Amniotic epithelial cell (primary cell): Measurements from ENCODE around the gene ARL9.

ENCODE experiments used
- DNase-seq: peaks from one replicate; pipeline ENCODE4 v3.0.0-alpha.2; 2010; ENCODE audit warnings: low read depth

The ARL9 gene

GRCh38 chr4:56505269-56506130, at the start of gene ARL9:
Gene ARL9 (plus strand): TSS chr4:56505791. CDS start chr4:56505863, 72 bp downstream.
- DNase-seq = peak; percentile 63

- DNase-seq = peak; percentile 28
Observed at GRCh38 chr4:56460085-56460484, 45.5 kb upstream of the ARL9 start.

- no peak for DNase-seq
Observed at GRCh38 chr4:56462157-56462556, 43.4 kb upstream of the ARL9 start.

GRCh38 chr4:56463711-56464110, 41.9 kb upstream of the ARL9 start:
- no peak for DNase-seq

GRCh38 chr4:56464581-56464980, 41.0 kb upstream of the ARL9 start:
- DNase-seq = no peak

GRCh38 chr4:56465599-56466295, 39.8 kb upstream of the ARL9 start:
- peak; percentile 44 for DNase-seq

- DNase-seq = peak; percentile 96
Observed at GRCh38 chr4:56466296-56466761, 39.3 kb upstream of the ARL9 start.

GRCh38 chr4:56466910-56467283, 38.7 kb upstream of the ARL9 start:
- DNase-seq = no peak

- peak; percentile 92 for DNase-seq
Observed at GRCh38 chr4:56467284-56468096, 38.1 kb upstream of the ARL9 start, which contains the start of gene SRP72. Gene SRP72 (plus strand): TSS chr4:56467617. CDS start chr4:56467636, 19 bp downstream.

- peak; percentile 44 for DNase-seq
Observed at GRCh38 chr4:56468097-56468422, 37.5 kb upstream of the ARL9 start.

- peak; percentile 9 for DNase-seq
Observed at GRCh38 chr4:56469489-56470210, 35.9 kb upstream of the ARL9 start.

- DNase-seq = no peak
Observed at GRCh38 chr4:56475917-56476316, 29.7 kb upstream of the ARL9 start.

- DNase-seq = no peak
Observed at GRCh38 chr4:56477192-56477702, 28.3 kb upstream of the ARL9 start.

- DNase-seq = peak; percentile 79
Observed at GRCh38 chr4:56480691-56481090, 24.9 kb upstream of the ARL9 start.

- DNase-seq = no peak
Observed at GRCh38 chr4:56496241-56496640, 9.3 kb upstream of the ARL9 start.

- DNase-seq = no peak
Observed at GRCh38 chr4:56511098-56511497, 5.5 kb downstream of the ARL9 start.

- DNase-seq = peak; percentile 24
Observed at GRCh38 chr4:56512166-56512565, 6.6 kb downstream of the ARL9 start.

- no peak for DNase-seq
Observed at GRCh38 chr4:56513517-56513916, 7.9 kb downstream of the ARL9 start.

GRCh38 chr4:56530269-56531148, 24.9 kb downstream of the ARL9 start:
- DNase-seq = peak; percentile 80

- no peak for DNase-seq
Observed at GRCh38 chr4:56531149-56531770, 25.7 kb downstream of the ARL9 start.
